ENCODE data around the gene TXLNG.

DNA sequence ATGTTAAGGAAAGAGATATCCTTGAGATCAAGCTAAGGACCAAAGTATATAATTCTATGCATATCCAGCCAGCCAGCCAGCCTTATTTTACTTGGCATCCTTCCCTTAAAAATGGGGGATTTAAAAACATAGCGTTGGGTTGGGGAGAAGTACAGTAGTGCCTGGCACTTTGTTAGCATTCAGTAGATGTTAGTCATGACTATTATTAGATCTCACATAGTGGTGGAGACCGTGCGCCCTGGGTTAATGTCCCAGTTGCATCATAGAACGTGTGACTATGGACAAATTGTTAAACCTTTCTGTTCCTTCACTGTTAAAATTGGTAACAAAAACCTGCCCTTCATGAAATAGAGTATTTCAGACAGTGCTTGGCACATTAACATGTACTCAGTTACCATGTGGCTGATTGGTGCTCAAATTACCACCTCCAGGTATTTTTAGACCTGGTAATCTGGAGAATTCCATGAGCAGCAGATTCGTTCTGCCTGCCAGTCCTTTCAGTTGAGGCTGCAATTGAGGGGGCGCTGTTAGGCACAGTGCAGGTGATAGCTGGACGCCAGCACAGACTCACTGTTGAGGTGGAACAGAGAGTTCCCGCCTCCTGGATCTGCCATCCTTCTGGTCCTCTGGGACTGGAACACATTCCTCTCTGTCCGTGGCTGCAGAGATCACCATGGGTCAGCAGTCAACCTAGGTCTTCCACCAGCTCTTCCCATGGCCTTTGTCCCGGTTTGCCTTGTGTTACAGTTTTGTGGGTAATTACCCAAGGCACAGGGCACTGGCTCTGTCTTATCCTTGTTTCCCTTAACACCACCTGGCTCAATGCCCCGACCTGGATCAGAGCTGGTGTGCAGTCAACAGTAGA, 52.2 kb downstream of the TXLNG start:
- TF ChIP-seq, protein P1, sequence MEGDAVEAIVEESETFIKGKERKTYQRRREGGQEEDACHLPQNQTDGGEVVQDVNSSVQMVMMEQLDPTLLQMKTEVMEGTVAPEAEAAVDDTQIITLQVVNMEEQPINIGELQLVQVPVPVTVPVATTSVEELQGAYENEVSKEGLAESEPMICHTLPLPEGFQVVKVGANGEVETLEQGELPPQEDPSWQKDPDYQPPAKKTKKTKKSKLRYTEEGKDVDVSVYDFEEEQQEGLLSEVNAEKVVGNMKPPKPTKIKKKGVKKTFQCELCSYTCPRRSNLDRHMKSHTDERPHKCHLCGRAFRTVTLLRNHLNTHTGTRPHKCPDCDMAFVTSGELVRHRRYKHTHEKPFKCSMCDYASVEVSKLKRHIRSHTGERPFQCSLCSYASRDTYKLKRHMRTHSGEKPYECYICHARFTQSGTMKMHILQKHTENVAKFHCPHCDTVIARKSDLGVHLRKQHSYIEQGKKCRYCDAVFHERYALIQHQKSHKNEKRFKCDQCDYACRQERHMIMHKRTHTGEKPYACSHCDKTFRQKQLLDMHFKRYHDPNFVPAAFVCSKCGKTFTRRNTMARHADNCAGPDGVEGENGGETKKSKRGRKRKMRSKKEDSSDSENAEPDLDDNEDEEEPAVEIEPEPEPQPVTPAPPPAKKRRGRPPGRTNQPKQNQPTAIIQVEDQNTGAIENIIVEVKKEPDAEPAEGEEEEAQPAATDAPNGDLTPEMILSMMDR (IDR thresholded peaks at IDR 0.05), result no peak
- TF ChIP-seq TCF7L2 (IDR thresholded peaks at IDR 0.05; ENCODE audit: low read depth, low read length) (no peak), POLR2AphosphoS5 (IDR thresholded peaks at IDR 0.05; ENCODE audit: low read depth, low read length) (no peak)
- TF ChIP-seq, protein P2, sequence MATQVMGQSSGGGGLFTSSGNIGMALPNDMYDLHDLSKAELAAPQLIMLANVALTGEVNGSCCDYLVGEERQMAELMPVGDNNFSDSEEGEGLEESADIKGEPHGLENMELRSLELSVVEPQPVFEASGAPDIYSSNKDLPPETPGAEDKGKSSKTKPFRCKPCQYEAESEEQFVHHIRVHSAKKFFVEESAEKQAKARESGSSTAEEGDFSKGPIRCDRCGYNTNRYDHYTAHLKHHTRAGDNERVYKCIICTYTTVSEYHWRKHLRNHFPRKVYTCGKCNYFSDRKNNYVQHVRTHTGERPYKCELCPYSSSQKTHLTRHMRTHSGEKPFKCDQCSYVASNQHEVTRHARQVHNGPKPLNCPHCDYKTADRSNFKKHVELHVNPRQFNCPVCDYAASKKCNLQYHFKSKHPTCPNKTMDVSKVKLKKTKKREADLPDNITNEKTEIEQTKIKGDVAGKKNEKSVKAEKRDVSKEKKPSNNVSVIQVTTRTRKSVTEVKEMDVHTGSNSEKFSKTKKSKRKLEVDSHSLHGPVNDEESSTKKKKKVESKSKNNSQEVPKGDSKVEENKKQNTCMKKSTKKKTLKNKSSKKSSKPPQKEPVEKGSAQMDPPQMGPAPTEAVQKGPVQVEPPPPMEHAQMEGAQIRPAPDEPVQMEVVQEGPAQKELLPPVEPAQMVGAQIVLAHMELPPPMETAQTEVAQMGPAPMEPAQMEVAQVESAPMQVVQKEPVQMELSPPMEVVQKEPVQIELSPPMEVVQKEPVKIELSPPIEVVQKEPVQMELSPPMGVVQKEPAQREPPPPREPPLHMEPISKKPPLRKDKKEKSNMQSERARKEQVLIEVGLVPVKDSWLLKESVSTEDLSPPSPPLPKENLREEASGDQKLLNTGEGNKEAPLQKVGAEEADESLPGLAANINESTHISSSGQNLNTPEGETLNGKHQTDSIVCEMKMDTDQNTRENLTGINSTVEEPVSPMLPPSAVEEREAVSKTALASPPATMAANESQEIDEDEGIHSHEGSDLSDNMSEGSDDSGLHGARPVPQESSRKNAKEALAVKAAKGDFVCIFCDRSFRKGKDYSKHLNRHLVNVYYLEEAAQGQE (IDR thresholded peaks at IDR 0.05; ENCODE audit: insufficient read depth in 1 of 2, low read depth in 2 of 2, low read length in 1 of 2), result no peak

All from Panc1 (cell line).